ENCODE results near the gene BAHCC1. TPM values are rescaled to one million over a fixed set of nuclear protein-coding genes. Genes with fewer than 3 reads are reported as not detected.

BAHCC1 gene
- total and polyA plus RNA-seq, 2 of the 4 experiments (the other 2 are of a cell fraction), result 0.36 to 7.8 TPM

- H2AK9ac ChIP-seq (replicated peaks; ENCODE audit: low read depth, low read length, poor library complexity), result no peak overlapping the region
- no peak overlapping the region for H3K9ac ChIP-seq (ENCODE audit: low read depth, low read length)
- no TSS peak for BruUV-seq (replicated peaks)
- WGBS, 2 experiments (ENCODE audit: extremely low coverage in 2 of 2, insufficient read length in 1 of 2), result 79% methylated on average over 9 of the region's 18 CpGs; no CpG with 5 or more reads in 1 of the 2 experiments
- H2AK5ac ChIP-seq (ENCODE audit: low read depth, low read length), result no peak overlapping the region
- no peak for DNase-seq
- dilution Hi-C loops (cut with HindIII; ENCODE audit: low sequenced_read_pairs, unreplicated experiment) (no loop called here), intact Hi-C loops (cut with micrococcal nuclease) (no loop called here), in situ Hi-C loops (cut with MboI; ENCODE audit: low sequenced_read_pairs) (no loop called here)
- ChIA-PET POLR2A (ENCODE audit: unreplicated experiment) (interaction anchor here (0.6 to 1.2 kb wide), 3 partner anchors 12 to 358 kb away, joined by 4 to 6 read pairs (median 6); no protein-coding TSS in a partner anchor), CTCF (no interaction called here)
- no peak overlapping the region for H4K5ac ChIP-seq (ENCODE audit: low read depth, low read length)
- ATAC-seq (ENCODE audit: low read depth), result no peak
- peaks cover 4% of the 10 kb centered on the region; the same call in 1 of the 2 replicates for H3K4me1 ChIP-seq (ENCODE audit: control insufficient read depth, insufficient read depth, low read length)
- H3K79me1 ChIP-seq (ENCODE audit: low read depth in 1 of 2, low read length in 2 of 2), result peaks cover 2% of the 10 kb centered on the region in 2 experiments; a peak in 2 of 4 replicates
- H3K23ac ChIP-seq (ENCODE audit: low read depth, low read length), result no peak overlapping the region
- H3K4me3 ChIP-seq (ENCODE audit: insufficient read depth, low read depth, low read length), result no peak overlapping the region
- H2BK5ac ChIP-seq (ENCODE audit: low read depth, low read length, poor library complexity, severe bottlenecking), result no peak overlapping the region
- TF ChIP-seq USF2 (IDR thresholded peaks at IDR 0.05; ENCODE audit: low read depth, low read length) (no peak), BHLHE40 (IDR thresholded peaks at IDR 0.05; ENCODE audit: low read depth, low read length) (no peak), NFE2L2 (IDR thresholded peaks at IDR 0.05; ENCODE audit: low read depth, low read length) (no peak), ELK1 (IDR thresholded peaks at IDR 0.05; ENCODE audit: borderline replicate concordance, low read depth, low read length) (no peak), SMC3 (IDR thresholded peaks at IDR 0.05; ENCODE audit: low read depth, low read length) (no peak), CEBPB (IDR thresholded peaks at IDR 0.05; ENCODE audit: low read depth, low read length) (no peak), RCOR1 (IDR thresholded peaks at IDR 0.05; ENCODE audit: insufficient replicate concordance, low read length) (no peak), MXI1 (IDR thresholded peaks at IDR 0.05; ENCODE audit: borderline replicate concordance, low read depth, low read length) (no peak), RAD21 (IDR thresholded peaks at IDR 0.05; ENCODE audit: low read length) (no peak), FOS (IDR thresholded peaks at IDR 0.05; ENCODE audit: low read depth, low read length) (no peak), POLR2A (IDR thresholded peaks at IDR 0.05; ENCODE audit: low read depth, low read length) (no peak), RFX5 (IDR thresholded peaks at IDR 0.05; ENCODE audit: low read depth, low read length) (no peak), CTCF (conservative IDR thresholded peaks at IDR 0.05; ENCODE audit: low read depth, low read length) (no peak), MAZ (IDR thresholded peaks at IDR 0.05; ENCODE audit: borderline replicate concordance, low read depth, low read length) (no peak), CHD1 (IDR thresholded peaks at IDR 0.05; ENCODE audit: low read depth, low read length) (no peak), MAFK (IDR thresholded peaks at IDR 0.05; ENCODE audit: low read depth, low read length) (no peak)
- H2BK15ac ChIP-seq (ENCODE audit: low read depth, low read length), result no peak overlapping the region
- no peaks in the 10 kb centered on the region for H4K20me1 ChIP-seq (ENCODE audit: insufficient read depth, low read length)
- no peak overlapping the region for H4K91ac ChIP-seq (ENCODE audit: insufficient read depth, low read depth, low read length)
- H3K27me3 ChIP-seq (ENCODE audit: control insufficient read depth, insufficient read depth, low read length), result peaks cover 20% of the 10 kb centered on the region
- no peak overlapping the region for H2BK20ac ChIP-seq (ENCODE audit: low read depth, low read length)
- H3K4me2 ChIP-seq (ENCODE audit: low read depth, low read length), result no peak overlapping the region
- H2BK120ac ChIP-seq (ENCODE audit: low read depth, low read length), result no peak overlapping the region
- H3K9me1 ChIP-seq (ENCODE audit: insufficient read depth, low read length), result peaks cover 2% of the 10 kb centered on the region
- H2AFZ ChIP-seq (replicated peaks; ENCODE audit: low read length, poor library complexity), result no peak overlapping the region
- H3K18ac ChIP-seq (ENCODE audit: low read depth, low read length), result no peak overlapping the region
- H3K14ac ChIP-seq (replicated peaks; ENCODE audit: low read depth, low read length), result no peak overlapping the region
- H3K27ac ChIP-seq (ENCODE audit: insufficient read depth, low read length), result no peak overlapping the region
- H3K56ac ChIP-seq (ENCODE audit: extremely low read depth, insufficient read depth, low read length), result no peak overlapping the region
- H3K4ac ChIP-seq (ENCODE audit: low read depth, low read length), result no peak overlapping the region
- H3K9me3 ChIP-seq (ENCODE audit: control insufficient read depth, insufficient read depth, low read length), result no peaks in the 10 kb centered on the region
- H3K36me3 ChIP-seq (ENCODE audit: control insufficient read depth, insufficient read depth, low read length), result no peaks in the 10 kb centered on the region
- H4K8ac ChIP-seq (ENCODE audit: low read depth in 2 of 2, low read length in 2 of 2), result no peak overlapping the region
Observed at GRCh38 chr17:81492202-81492601, 96.9 kb downstream of the BAHCC1 start.
